CD4-positive, alpha-beta T cell treated with Interleukin-17A for 4 hours (primary cell): ENCODE measurements around the gene ADD1.
"Not testable (repeated sequence)": the region's sequence is repeated elsewhere in the genome, so short reads cannot be mapped to it uniquely, and the experiment has no call there.

Experiments
- DNase-seq: peaks from one replicate; pipeline ENCODE4 v3.0.0-alpha.2; 2020; ENCODE audit warnings: mixed read lengths

ADD1 gene

DNA sequence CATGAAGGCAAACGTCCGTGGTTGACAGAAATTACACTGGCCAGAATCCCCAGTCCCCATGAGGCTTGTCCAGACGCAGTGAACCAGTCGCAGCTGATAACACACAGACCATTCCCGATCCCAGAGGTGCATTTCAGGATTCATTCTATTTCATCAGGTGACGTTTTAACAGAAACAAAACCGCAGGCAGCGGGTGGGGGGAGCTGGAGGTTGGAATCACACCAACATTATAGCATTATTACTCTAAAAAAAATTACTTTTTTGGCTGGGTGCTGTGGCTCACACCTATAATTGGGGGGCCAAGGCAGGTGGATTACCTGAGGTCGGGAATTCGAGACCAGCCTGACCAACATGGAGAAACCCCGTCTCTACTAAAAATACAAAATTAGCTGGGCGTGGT is 94.3 kb downstream of the ADD1 start:
- DNase-seq = no peak

- not testable (repeated sequence) for DNase-seq
Observed at GRCh38 chr4:2938411-2938810, 94.8 kb downstream of the ADD1 start.

DNA sequence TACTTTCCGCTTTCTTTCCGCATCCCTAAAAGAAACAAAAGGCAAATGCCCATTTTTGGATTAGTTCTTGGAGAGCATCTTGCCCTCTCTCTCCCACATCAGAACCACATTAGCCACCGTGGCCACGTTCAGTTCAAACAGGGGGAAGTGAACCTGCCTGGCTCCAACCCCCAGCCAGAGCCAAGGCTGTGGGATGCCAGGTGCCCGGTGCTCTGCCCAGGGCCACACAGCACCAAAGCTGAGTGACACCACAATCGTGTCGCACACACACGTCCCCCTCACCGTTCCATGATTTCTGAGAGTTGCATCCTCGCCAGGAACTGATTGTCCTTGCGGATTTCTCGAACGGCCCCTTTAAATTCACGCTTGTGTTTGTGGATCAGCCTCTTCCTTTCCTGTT is 95.3 kb downstream of the ADD1 start:
- no peak for DNase-seq

- no peak for DNase-seq
Observed at GRCh38 chr4:2939383-2940243, 96.0 kb downstream of the ADD1 start.

- no peak for DNase-seq
Observed at GRCh38 chr4:2940267-2941137, 96.9 kb downstream of the ADD1 start.

GRCh38 chr4:2941138-2942036 is 97.7 kb downstream of the ADD1 start:
- no peak for DNase-seq

DNA sequence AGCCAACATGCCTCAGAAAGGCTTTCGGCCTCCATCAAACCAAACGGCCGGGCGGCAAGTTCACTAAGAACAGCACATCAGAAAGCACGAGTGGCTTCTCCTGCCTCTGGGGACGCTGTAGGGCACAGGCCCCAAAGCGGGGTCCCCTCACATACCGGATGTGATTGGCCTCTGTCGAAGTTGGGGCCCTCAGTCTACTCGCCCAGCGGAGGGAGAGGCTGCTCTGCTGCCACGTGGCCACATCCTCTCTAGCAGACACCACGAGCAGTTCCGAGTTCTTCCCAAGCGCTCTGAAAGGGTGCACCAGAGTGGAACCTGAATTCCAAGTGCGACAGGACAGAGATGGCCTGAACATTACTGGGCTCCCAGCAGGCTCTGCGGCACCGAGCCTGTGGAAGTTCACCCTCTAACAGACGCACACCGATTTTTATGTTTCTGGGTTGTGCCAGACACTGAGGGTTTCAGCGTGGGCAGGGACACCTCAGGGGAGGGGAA is 98.4 kb downstream of the ADD1 start:
- DNase-seq = no peak

DNA sequence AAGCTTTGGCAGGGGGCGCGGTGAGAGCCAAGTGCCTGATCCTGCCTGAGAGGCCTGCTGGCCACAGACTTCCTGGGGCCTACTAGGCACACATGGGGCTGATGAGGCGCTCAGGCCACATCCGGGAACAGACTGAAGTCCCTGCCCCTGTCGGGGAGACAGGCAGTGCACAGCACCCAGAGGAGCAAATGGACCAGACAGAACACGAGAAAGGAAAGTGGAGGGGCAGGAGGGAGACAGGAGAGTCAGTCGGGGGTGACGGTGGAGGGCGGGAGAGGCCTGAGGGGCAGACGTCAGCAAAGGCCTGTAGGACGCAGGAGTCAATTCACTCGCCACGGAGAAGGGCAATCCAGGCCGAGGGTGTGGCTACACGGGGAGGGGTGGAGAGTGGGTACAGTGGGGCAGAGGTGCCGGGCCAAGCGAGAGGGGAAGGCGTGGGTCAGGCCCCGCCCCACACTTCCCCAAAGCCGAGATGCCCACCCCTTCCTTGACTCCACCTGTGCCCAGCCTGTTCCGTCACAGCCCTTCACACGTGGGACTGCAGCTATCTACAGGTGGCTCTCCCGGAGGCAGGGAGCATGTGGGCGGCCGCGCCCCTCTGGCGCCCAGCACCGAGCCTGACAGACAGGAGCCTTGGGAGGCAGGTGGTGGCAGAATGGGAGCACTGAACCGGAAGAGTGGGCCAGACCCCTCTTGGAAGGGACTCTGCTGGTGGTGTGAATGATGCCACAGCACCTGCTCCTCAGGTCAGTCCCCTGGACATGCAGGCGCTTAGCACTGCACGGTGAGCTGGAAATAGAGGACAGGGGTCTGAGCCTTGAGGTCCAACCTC is 99.1 kb downstream of the ADD1 start:
- DNase-seq = no peak

- DNase-seq = no peak
Observed at GRCh38 chr4:2943364-2944090, 99.9 kb downstream of the ADD1 start.

DNA sequence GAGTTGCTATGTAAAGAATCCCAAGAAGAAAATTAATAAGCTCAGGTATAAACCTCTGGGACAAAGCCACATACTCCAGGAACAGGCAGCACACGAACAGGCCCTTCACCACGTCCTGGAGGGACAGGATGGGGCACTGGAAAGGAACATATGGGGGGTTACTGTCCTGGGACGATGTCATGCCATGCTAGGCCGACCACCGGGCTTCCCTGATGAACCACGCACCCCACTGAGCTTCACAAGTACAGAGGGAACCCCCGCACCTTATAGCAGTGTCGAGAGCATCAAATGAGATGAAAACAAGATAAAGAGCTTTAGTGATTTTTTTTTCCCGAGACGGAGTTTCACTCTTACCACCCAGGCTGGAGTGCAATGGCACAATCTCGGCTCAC is 100.4 kb downstream of the ADD1 start:
- no peak for DNase-seq

DNA sequence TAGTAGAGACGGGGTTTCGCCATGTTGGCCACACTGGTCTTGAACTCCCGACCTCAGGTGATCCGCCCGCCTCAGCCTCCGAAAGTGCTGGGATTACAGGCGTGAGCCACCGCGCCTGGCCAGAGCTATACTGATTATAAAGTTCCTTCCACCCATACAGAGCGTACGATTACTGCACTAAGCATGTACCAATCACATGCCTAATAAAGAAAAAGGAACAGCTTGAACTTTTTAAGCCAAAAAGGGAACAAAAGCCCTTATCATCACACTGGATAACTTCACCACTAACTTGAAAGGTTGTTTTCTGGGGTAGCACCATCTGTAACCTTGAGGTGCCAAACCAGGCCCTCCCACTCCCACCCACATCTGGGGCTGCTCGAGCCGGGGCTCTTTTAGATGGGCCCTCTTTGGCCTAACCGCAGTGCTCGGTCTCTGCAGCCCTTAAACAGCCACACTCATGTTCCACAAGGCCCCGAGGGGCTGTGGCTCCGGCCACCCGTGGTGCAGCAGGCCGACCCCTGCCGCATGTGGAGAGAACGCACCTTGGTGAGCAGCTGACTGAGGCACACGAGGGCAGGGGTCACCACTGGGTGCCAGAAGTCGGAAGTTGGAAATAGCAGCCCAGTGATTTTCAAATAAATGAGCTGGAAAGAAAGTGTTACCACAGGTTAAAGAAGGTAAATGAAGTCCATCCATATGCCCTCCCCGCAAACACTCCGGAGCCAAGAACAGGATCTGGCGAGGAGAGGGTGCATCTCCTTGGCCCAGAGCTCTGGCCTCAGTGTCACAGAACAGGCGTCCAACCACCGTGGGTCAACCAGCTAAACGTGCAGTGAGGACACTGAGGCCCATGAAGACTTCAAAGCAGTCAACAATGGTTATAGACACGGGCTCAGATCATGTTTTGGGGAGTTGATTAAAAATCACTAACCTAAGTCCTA is 101.2 kb downstream of the ADD1 start:
- DNase-seq = no peak

DNA sequence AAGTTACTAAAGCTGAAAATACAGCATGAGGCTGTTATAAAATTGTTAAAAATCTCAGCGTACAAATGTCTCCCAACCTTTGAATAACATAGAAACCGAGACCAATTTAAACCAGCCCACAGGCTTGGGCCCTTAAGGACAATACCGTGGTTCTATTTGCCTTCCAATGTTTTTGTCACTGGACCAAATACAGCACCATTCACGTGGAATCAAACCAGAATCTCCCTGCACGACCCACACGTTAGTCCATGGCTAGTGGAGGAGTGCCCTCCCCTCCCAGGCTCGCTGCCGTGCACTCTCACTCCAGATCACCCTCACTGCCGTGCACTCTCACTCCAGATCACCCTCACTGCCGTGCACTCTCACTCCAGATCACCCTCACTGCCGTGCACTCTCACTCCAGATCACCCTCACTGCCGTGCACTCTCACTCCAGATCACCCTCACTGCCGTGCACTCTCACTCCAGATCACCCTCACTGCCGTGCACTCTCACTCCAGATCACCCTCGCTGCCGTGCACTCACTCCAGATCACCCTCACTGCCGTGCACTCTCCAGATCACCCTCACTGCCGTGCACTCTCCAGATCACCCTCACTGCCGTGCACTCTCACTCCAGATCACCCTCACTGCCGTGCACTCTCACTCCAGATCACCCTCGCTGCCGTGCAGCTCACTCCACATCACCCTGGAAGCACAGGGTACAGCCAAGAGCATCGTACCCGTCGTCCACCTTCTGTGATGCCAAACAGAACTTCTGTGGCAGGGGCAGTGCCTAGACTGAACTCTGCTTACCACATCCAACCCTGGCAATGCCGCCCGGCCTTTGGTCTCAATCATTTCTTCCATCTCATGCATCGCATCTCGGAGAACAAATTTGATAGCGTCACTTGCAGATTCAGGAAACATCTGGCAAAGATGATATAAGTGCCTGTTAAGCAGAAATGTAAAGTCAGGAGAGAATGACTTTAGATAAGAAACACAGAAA is 102.3 kb downstream of the ADD1 start:
- DNase-seq = not testable (repeated sequence)

- DNase-seq = no peak
Observed at GRCh38 chr4:2946812-2947600, 103.4 kb downstream of the ADD1 start.

DNA sequence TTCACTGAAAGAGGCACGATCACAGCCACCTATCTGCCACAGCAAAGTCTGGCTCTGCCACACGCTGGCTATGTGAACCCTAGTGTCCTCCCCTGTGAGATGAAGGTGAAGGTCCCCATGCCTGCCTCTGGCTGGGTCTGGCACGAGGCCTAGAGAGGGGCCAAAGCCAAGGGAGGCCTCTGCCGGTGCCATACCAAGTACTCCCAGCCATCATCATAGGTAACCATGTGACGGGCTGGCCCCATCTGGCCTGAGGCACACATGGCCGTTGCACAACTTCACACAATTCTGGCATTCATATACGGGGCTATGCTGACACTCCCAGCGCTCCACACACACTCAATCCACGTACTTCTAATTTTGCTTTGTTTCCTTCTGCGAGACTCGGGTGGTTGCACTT is 104.3 kb downstream of the ADD1 start:
- no peak for DNase-seq

GRCh38 chr4:2948895-2949781 is 105.5 kb downstream of the ADD1 start:
- no peak for DNase-seq

DNA sequence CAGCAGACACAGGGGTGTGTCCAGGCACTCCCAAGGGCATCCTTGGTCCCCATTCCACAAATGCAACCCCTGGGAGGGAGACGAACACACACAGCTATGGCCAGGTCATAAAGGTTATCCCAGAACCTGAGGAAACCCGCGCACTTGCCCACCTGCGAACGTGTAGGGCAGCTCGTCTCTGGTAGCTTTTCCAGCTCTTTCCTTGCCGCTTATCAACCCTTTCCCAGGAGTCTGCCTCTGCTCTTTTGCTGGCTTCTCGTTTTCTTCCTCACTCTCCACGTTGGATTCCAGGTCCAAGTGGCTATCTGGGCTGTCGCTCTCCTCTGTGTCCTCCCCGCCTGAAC is 106.1 kb downstream of the ADD1 start:
- DNase-seq = no peak
